PC-3 (cell line): ENCODE measurements around the gene KCTD12. TPM values are rescaled to one million over a fixed set of nuclear protein-coding genes. Genes with fewer than 3 reads are reported as not detected.

ENCODE experiments used
- ATAC-seq: fragments of 200-7000 bp; cut with Tn5 transposase; 2 replicates; pipeline ENCODE4 v1.9.1; 2020; ENCODE audit warnings: mild to moderate bottlenecking, moderate library complexity
- BruUV-seq: library from RNA; stranded (reverse); fragments of 400-500 nt; replicated peaks from 2 replicates; lab custom pipeline; 2021; lab: Mats Ljungman, UMichigan
- CTCF ChIA-PET: fragments of 300-600 bp; sonication (Branson Sonifier 250); formaldehyde crosslinking; loops from one replicate; lab custom pipeline; 2022; ENCODE audit warnings: antibody characterized with exemption; lab: Charles Lee
- POLR2A ChIA-PET: fragments of 300-600 bp; sonication (Branson Sonifier 250); formaldehyde crosslinking; loops from one replicate; lab custom pipeline; 2022; ENCODE audit warnings: antibody characterized with exemption; ENCODE audit not compliant: unreplicated experiment; lab: Charles Lee
- DNase-seq: peaks from one replicate; pipeline ENCODE4 v3.0.0-alpha.2; 2015
- H2AFZ ChIP-seq: fragments of 300-600 bp; sonication (generic); 2 replicates; pipeline ENCODE4 v1.6.0; 2016; ENCODE audit warnings: antibody characterized with exemption, low read length
- H3F3A ChIP-seq: fragments of 300-600 bp; sonication (generic); one replicate; pipeline ENCODE4 v1.6.0; 2017; ENCODE audit warnings: antibody characterized with exemption, low read length, control low read depth, mild to moderate bottlenecking; ENCODE audit not compliant: unreplicated experiment
- H3K27ac ChIP-seq: fragments of 300-600 bp; sonication (generic); 2 replicates; pipeline ENCODE4 v1.5.1; 2016; ENCODE audit warnings: mild to moderate bottlenecking, low read length
- H3K27me3 ChIP-seq: fragments of 300-600 bp; sonication (generic); 2 replicates; pipeline ENCODE4 v1.6.1; 2016; ENCODE audit warnings: low read length, mixed read lengths
- H3K36me3 ChIP-seq: fragments of 300-600 bp; sonication (generic); 2 replicates; pipeline ENCODE4 v1.6.1; 2016; ENCODE audit warnings: low read depth, mixed run types, low read length, mixed read lengths
- H3K4me1 ChIP-seq: fragments of 300-600 bp; sonication (generic); 2 replicates; pipeline ENCODE4 v1.5.1; 2016; ENCODE audit warnings: low read length; ENCODE audit not compliant: insufficient read depth
- H3K4me2 ChIP-seq: fragments of 300-600 bp; sonication (generic); 2 replicates; pipeline ENCODE4 v1.6.0; 2016; ENCODE audit warnings: low read length
- H3K4me3 ChIP-seq: fragments of 300-600 bp; sonication (generic); 2 replicates; pipeline ENCODE4 v1.5.1; 2016; ENCODE audit warnings: mild to moderate bottlenecking, low read length, mixed read lengths
- H3K79me2 ChIP-seq: fragments of 300-600 bp; sonication (generic); 2 replicates; pipeline ENCODE4 v1.6.1; 2017; ENCODE audit warnings: low read length, mixed read lengths
- H3K9ac ChIP-seq: fragments of 300-600 bp; sonication (generic); 2 replicates; pipeline ENCODE4 v1.6.0; 2016; ENCODE audit warnings: mild to moderate bottlenecking, low read length
- H3K9me2 ChIP-seq: fragments of 300-600 bp; sonication (generic); replicated peaks from 2 replicates; pipeline ENCODE4 v1.6.1; 2016; ENCODE audit warnings: mixed run types, low read length, mixed read lengths
- H3K9me3 ChIP-seq: fragments of 300-600 bp; sonication (generic); 2 replicates; pipeline ENCODE4 v1.6.1; 2016; ENCODE audit warnings: low read length, mixed read lengths
- H4K20me1 ChIP-seq: fragments of 300-600 bp; sonication (generic); 2 replicates; pipeline ENCODE4 v1.6.1; 2016; ENCODE audit warnings: low read length, mixed read lengths
- EZH2 ChIP-seq: fragments of 300-600 bp; sonication (generic); IDR thresholded peaks from one replicate; pipeline ENCODE4 v1.6.1; 2017; ENCODE audit warnings: antibody characterized with exemption, mild to moderate bottlenecking, low read length; ENCODE audit not compliant: unreplicated experiment
- EZH2phosphoT487 ChIP-seq: fragments of 300-600 bp; sonication (generic); IDR thresholded peaks from 2 replicates; pipeline ENCODE4 v1.6.1; 2018; ENCODE audit warnings: mild to moderate bottlenecking, antibody characterized with exemption, low read length, borderline replicate concordance
- intact Hi-C: fragments of 100-400 bp; cut with micrococcal nuclease; formaldehyde crosslinking; loops from 2 replicates; pipeline ENCODE4 v1.9.0; 2023
- total RNA-seq: library from RNA; depleted of rRNA; stranded (reverse); fragments of >200 nt; gene quantifications from 2 replicates; pipeline ENCODE4 v1.2.3, GENCODE V29; 2014
- TF ChIP-seq, protein P1 (sequence below): fragments of 300-600 bp; sonication (generic); conservative IDR thresholded peaks from 2 replicates; pipeline ENCODE4 v1.5.1; 2017; ENCODE audit warnings: antibody characterized with exemption, low read depth, mild to moderate bottlenecking, low read length

KCTD12 gene
- total RNA-seq, 1 experiment from 2014 or later, result 7.0 TPM

- Histone ChIP-seq H3K9me3 (no peaks in the 10 kb centered on the region), H3K4me2 (no peak overlapping the region), H3K27me3 (no peaks in the 10 kb centered on the region), H4K20me1 (no peaks in the 10 kb centered on the region), H3K4me3 (no peak overlapping the region), H3K4me1 (no peaks in the 10 kb centered on the region), H3K27ac (no peak overlapping the region), H2AFZ (no peak overlapping the region), H3K79me2 (no peaks in the 10 kb centered on the region), H3K9ac (no peak overlapping the region), H3K36me3 (no peaks in the 10 kb centered on the region), H3K9me2 (no peaks in the 10 kb centered on the region), H3F3A (no peaks in the 10 kb centered on the region)
- no TSS peak for BruUV-seq
- no peak for ATAC-seq
- no peak for DNase-seq
- TF ChIP-seq EZH2 (no peak), EZH2phosphoT487 (no peak)
- TF ChIP-seq, protein P1, sequence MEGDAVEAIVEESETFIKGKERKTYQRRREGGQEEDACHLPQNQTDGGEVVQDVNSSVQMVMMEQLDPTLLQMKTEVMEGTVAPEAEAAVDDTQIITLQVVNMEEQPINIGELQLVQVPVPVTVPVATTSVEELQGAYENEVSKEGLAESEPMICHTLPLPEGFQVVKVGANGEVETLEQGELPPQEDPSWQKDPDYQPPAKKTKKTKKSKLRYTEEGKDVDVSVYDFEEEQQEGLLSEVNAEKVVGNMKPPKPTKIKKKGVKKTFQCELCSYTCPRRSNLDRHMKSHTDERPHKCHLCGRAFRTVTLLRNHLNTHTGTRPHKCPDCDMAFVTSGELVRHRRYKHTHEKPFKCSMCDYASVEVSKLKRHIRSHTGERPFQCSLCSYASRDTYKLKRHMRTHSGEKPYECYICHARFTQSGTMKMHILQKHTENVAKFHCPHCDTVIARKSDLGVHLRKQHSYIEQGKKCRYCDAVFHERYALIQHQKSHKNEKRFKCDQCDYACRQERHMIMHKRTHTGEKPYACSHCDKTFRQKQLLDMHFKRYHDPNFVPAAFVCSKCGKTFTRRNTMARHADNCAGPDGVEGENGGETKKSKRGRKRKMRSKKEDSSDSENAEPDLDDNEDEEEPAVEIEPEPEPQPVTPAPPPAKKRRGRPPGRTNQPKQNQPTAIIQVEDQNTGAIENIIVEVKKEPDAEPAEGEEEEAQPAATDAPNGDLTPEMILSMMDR, result no peak
- ChIA-PET POLR2A (no interaction called here), CTCF (no interaction called here)
- intact Hi-C loops, result no loop called here
Measured at GRCh38 chr13:76913898-76914297, 27.7 kb upstream of the KCTD12 start.

DNA sequence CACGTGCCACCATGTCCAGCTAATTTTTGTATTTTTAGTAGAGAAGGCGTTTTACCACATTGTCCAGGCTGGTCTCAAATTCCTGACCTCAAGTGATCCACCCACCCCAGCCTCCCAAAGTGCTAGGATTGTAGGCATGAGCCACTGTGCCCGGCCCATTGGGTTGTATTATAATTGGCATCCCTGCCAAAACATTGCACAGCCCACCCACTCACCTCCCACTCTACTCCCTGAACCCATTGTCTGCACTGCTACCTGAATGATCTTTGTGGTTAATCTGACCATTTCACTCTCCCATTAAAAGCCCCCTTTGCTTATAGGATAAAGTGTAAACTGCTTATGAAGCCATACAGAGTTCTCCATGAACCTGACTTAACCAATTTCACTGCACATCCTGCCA, 26.3 kb upstream of the KCTD12 start:
- H3K27ac ChIP-seq, result no peak overlapping the region
- intact Hi-C loops, result no loop called here
- no peaks in the 10 kb centered on the region for H4K20me1 ChIP-seq
- H3K79me2 ChIP-seq, result no peaks in the 10 kb centered on the region
- H3K36me3 ChIP-seq, result no peaks in the 10 kb centered on the region
- no TSS peak for BruUV-seq
- H3K27me3 ChIP-seq, result no peaks in the 10 kb centered on the region
- ATAC-seq, result no peak
- H3K9ac ChIP-seq, result no peak overlapping the region
- no peaks in the 10 kb centered on the region for H3K4me1 ChIP-seq
- H3K4me3 ChIP-seq, result no peak overlapping the region
- no peak for DNase-seq
- ChIA-PET POLR2A (no interaction called here), CTCF (interaction anchor here (0.6 kb wide), 1 partner anchor 27 kb away, joined by 3 read pairs; no protein-coding TSS in a partner anchor)
- H3K4me2 ChIP-seq, result no peak overlapping the region
- H3K9me2 ChIP-seq, result no peaks in the 10 kb centered on the region
- H2AFZ ChIP-seq, result no peak overlapping the region
- H3F3A ChIP-seq, result no peaks in the 10 kb centered on the region
- H3K9me3 ChIP-seq, result no peaks in the 10 kb centered on the region
- no peak for TF ChIP-seq EZH2phosphoT487
- TF ChIP-seq, protein P1, result no peak
- no peak for TF ChIP-seq EZH2

DNA sequence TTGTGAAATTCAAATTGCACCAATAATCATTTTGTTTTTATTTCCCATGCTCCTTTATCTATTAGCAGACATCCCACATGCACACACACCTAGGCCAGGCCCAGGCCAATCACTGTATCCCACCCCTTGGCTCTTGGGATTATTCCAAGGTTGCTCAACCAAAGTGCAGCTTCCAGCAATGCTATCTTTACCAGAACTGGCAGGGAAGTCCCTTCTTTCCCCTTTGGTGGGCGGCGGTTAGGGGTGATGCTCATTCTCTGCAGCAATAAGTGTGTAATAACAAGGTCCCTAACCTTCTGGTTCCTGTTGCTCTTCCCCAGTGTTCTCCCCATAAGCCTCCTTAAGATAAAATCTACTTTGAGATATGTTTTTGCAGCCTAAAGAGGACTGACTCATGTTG, 18.3 kb upstream of the KCTD12 start:
- no peaks in the 10 kb centered on the region for H3F3A ChIP-seq
- ATAC-seq (no peak), DNase-seq (no peak)
- H3K79me2 ChIP-seq, result no peaks in the 10 kb centered on the region
- no peaks in the 10 kb centered on the region for H3K4me1 ChIP-seq
- TF ChIP-seq EZH2phosphoT487 (no peak), EZH2 (no peak)
- TF ChIP-seq, protein P1, result no peak
- intact Hi-C loops, result loop anchor here (5.0 to 10.0 kb wide), 4 partner anchors 78 to 1220 kb away; no protein-coding TSS in a partner anchor
- H3K9ac ChIP-seq, result no peak overlapping the region
- ChIA-PET CTCF (no interaction called here), POLR2A (no interaction called here)
- no TSS peak for BruUV-seq
- no peaks in the 10 kb centered on the region for H3K9me3 ChIP-seq
- no peaks in the 10 kb centered on the region for H3K36me3 ChIP-seq
- no peak overlapping the region for H3K4me3 ChIP-seq
- H3K4me2 ChIP-seq, result no peak overlapping the region
- H3K27ac ChIP-seq, result no peak overlapping the region
- H2AFZ ChIP-seq, result no peak overlapping the region
- H3K9me2 ChIP-seq, result no peaks in the 10 kb centered on the region
- no peaks in the 10 kb centered on the region for H4K20me1 ChIP-seq
- peaks cover 7% of the 10 kb centered on the region; the same call in 1 of the 2 replicates for H3K27me3 ChIP-seq
